ENCODE data around the gene PLA2G2C. TPM values are rescaled to one million over a fixed set of nuclear protein-coding genes. Genes with fewer than 3 reads are reported as not detected.

Gene PLA2G2C
- total and polyA plus RNA-seq, 8 donors: 0.06 to 0.16 (median 0.11) TPM; not detected in 3

DNA sequence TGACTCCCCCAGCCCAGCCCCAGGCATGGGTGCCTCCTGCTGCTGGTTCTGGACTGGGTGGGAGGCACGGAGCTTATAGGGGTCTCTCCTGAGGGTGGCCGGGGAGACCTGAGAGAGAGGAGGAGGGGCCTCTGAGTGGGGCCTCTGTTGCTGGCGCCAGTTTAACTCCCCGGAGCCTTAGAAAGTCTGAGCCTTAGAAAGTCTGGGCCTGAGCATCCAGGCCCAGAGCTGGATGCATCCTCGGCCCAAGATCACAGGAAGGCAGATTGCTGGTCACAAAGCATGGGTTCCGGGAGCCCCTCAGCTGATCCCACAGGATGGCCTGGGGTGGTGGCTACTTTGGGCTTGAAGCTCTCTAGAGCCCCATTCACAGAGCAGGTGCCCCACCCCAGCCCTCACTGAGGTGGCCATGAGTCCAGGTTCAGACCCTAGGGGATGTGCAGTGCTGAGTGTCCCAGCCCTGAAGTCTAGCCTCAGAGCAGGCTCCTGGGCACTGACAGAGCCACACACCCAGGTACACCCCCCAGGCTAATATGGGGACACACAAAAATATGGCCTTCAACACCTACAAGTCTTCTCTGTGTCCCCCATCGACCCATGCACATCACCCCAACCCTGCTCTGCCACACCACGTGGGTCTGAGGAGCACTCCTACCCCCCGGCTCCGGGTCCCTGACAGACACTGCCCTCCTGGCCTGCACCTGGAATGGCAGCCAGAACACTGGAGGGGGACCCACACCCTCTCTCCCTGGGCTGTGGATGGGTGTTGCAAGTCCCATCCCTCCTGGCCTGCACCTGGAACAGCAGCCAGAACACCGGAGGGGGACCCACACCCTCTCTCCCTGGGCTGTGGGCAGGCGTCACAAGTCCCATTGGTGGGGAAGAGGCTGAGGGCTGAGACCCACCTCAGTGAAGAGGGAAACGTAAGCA lies 37.5 kb downstream of the PLA2G2C start:
- intact Hi-C loops (cut with DNase I): no loop called here

DNA sequence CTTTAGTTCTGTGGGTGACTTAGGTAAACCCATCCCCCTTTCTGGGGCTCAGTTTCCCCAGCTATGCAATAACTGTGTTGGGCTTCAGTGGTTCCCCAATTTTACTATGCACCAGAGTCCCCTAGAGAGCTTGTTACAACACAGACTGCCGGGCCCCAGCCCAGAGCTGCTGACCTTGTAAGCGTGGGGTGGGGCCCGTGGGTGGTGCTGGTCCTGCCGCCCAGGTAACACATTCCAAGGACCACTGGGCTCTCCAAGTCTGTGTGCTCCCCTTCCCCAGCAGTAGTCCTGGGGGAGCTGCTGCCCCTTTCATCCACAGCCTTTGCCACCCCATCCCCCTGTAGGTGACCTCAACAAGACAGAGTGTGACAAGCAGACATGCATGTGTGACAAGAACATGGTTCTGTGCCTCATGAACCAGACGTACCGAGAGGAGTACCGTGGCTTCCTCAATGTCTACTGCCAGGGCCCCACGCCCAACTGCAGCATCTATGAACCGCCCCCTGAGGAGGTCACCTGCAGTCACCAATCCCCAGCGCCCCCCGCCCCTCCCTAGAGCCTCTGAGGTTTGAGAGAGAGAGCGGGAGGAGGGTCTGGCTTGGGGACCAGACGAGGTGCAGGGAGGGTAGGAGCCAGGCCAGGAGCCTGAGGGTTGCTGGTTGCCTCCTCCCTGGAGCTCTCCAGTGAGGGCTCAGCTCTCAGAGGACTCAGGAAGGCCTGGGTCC lies 38.3 kb downstream of the PLA2G2C start:
- ATAC-seq: no peak
- Histone ChIP-seq H3K27ac (no peak overlapping the region), H3K4me1 (peaks cover 7 to 12% of the 10 kb centered on the region in 2 donors), H3K4me3 (no peak overlapping the region), H3K36me3 (no peaks in the 10 kb centered on the region), H3K9me3 (no peaks in the 10 kb centered on the region), H3K27me3 (peaks cover 0 to 7% of the 10 kb centered on the region in 2 donors)
- intact Hi-C loops (cut with DNase I): no loop called here
- DNase-seq: no peak
- TF ChIP-seq, protein P1, sequence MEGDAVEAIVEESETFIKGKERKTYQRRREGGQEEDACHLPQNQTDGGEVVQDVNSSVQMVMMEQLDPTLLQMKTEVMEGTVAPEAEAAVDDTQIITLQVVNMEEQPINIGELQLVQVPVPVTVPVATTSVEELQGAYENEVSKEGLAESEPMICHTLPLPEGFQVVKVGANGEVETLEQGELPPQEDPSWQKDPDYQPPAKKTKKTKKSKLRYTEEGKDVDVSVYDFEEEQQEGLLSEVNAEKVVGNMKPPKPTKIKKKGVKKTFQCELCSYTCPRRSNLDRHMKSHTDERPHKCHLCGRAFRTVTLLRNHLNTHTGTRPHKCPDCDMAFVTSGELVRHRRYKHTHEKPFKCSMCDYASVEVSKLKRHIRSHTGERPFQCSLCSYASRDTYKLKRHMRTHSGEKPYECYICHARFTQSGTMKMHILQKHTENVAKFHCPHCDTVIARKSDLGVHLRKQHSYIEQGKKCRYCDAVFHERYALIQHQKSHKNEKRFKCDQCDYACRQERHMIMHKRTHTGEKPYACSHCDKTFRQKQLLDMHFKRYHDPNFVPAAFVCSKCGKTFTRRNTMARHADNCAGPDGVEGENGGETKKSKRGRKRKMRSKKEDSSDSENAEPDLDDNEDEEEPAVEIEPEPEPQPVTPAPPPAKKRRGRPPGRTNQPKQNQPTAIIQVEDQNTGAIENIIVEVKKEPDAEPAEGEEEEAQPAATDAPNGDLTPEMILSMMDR (IDR thresholded peaks at IDR 0.05): no peak

More for the DNA sequence above, 37.5 kb downstream of the PLA2G2C start:
- H3K27ac ChIP-seq: no peak overlapping the region
- TF ChIP-seq, protein P1 (IDR thresholded peaks at IDR 0.05): no peak
- no peak for ATAC-seq
- H3K36me3 ChIP-seq: no peaks in the 10 kb centered on the region
- no peak for DNase-seq
- no peaks in the 10 kb centered on the region for H3K9me3 ChIP-seq
- H3K4me3 ChIP-seq: no peak overlapping the region
- peaks cover 7 to 18% of the 10 kb centered on the region in 2 donors for H3K4me1 ChIP-seq
- H3K27me3 ChIP-seq: peaks cover 0 to 7% of the 10 kb centered on the region in 2 donors

DNA sequence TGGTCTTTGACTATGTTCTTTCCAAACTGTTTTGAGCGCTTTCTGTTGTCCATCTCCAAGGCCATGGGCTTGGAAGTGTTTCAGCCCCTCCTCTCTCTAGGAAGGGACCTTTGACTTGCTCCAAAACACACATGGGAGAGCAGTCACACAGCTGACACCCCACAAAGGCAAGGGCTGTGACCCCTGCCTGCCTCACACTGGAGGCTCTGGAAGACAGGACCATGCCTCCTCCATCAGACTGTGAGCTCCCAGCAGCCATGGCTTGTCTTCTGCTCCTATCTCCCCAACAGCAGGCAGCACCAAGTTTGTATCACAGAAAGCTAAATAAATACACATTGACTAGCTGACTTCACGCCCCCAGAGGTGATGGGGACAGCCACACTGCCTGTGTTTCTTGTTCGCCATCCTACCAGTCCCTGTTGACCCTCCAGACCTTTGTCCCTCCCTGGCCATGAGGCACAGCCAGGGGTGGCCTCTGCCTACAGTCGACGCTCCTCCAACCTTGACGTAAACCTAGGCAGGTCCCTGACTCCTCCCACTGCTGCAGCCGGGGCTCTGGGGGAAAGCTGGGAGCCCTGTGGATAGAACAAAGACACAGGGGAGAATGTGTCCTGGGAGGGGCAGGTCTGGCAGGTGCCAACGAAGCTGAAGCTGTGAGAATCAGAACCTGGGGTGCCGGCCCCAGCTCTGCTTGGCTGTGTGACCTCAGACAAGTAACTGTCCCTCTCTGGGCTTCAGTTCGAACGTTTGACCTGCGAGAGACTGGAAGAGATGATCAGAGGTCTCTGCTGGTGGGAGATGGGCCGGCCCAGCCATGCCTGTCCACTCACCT lies 42.4 kb downstream of the PLA2G2C start:
- H3K4me3 ChIP-seq: no peak overlapping the region
- H3K27ac ChIP-seq: no peak overlapping the region
- DNase-seq: peak in 2 of 4 donors; percentile 21 to 64
- intact Hi-C loops (cut with DNase I): no loop called here
- TF ChIP-seq, protein P1 (IDR thresholded peaks at IDR 0.05): no peak
- H3K36me3 ChIP-seq: no peaks in the 10 kb centered on the region
- no peaks in the 10 kb centered on the region for H3K9me3 ChIP-seq
- H3K4me1 ChIP-seq: no peaks in the 10 kb centered on the region
- ATAC-seq: no peak
- H3K27me3 ChIP-seq: no peaks in the 10 kb centered on the region

DNA sequence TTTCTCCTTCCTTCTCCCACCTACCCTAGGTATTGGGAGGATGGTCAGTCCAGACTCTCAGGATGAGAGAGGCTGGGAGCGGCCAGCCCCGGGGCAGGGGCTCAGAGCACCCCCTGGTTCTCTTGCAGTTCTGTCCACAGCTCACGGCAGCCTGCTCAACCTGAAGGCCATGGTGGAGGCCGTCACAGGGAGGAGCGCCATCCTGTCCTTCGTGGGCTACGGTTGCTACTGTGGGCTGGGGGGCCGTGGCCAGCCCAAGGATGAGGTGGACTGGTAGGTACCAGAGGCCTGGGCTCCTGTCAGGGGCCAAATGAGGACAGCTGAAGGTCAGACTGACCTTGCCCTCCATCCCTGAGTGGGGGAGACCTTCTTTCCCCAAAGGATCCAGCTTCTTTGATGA lies 43.0 kb downstream of the PLA2G2C start:
- H3K27ac ChIP-seq: no peak overlapping the region
- intact Hi-C loops (cut with DNase I): no loop called here
- H3K9me3 ChIP-seq: no peaks in the 10 kb centered on the region
- H3K4me1 ChIP-seq: no peaks in the 10 kb centered on the region
- no peaks in the 10 kb centered on the region for H3K27me3 ChIP-seq
- H3K36me3 ChIP-seq: no peaks in the 10 kb centered on the region
- TF ChIP-seq, protein P1 (IDR thresholded peaks at IDR 0.05): no peak
- ATAC-seq (no peak), DNase-seq (peak in 1 of 4 donors; percentile 10)
- no peak overlapping the region for H3K4me3 ChIP-seq
